ENCODE results near the gene AUTS2.

AUTS2 gene

DNA sequence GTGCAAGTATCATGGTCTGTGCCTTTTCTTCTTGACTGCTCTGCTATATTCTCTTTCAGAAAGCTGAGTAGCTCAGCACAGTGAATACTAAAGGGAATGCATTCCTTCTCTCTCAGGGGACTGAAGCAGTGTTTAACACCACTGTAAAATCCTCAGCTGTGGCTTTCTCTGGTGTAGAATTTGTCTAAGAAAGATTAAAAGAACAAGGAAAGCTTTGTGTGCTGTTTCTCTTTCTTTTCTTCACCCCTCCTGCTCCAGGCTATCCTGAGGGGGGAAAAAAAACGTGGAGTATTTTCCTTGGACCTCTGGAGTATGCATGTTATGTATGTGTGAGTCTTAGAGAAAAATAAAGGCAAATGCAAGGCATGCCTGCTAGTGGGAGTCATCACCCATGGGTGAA is 383.9 kb downstream of the AUTS2 start:
- DNase-seq (ENCODE audit: low read depth in 3 of 3) = no peak

- no peak for DNase-seq (ENCODE audit: low read depth in 3 of 3)
These were observed 391.3 kb downstream of the AUTS2 start for GRCh38 chr7:69989551-69989950.

- DNase-seq (ENCODE audit: low read depth in 3 of 3) = no peak
These were observed 394.7 kb downstream of the AUTS2 start for GRCh38 chr7:69992938-69993337.

- DNase-seq (ENCODE audit: low read depth in 3 of 3) = no peak
These were observed 395.9 kb downstream of the AUTS2 start for GRCh38 chr7:69994218-69994617.

GRCh38 chr7:69994886-69995542 is 396.7 kb downstream of the AUTS2 start:
- DNase-seq (ENCODE audit: low read depth in 3 of 3) = no peak

GRCh38 chr7:69996121-69996520 is 397.8 kb downstream of the AUTS2 start:
- no peak for DNase-seq (ENCODE audit: low read depth in 3 of 3)

GRCh38 chr7:70000737-70001348 is 402.6 kb downstream of the AUTS2 start:
- no peak for DNase-seq (ENCODE audit: low read depth in 3 of 3)

DNA sequence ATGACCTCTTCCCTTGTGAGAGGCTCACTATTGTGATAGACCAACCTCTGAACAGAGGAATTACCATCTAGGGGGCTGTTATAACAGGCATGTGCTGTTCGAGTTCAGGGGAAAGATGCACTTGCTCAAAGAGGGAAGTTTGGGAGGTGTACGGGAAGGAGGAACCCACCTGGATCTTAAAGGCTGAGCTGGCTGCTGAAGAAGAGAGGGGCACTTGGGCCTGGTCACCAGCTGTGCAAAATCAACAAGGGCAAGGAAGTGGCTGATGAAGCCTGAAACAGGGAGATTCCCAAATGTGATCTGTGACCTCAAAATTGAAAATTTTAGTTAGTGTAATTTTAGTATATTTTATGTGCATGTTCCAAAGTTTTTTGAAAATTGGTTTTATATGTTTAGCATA is 407.2 kb downstream of the AUTS2 start:
- no peak for DNase-seq (ENCODE audit: low read depth in 3 of 3)

DNA sequence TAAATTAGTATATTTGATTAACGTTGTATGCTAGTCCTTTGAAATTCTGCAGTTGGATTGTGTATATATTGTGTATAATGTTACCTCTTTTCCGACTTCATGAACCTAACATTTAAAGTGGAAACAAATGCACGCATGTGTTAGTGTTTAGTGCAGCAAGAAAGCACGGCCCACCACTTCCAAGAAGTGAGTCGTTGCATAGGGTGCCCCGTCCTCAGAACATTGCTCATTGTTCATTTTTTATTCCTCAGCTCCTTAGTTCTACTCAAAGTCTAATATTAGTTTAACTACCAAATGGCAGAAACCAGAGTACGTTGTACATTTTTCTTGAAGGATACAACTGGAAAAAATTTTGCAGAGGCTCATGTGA is 407.6 kb downstream of the AUTS2 start:
- DNase-seq (ENCODE audit: low read depth in 3 of 3) = no peak

- DNase-seq (ENCODE audit: low read depth in 3 of 3) = no peak
These were observed 408.1 kb downstream of the AUTS2 start for GRCh38 chr7:70006261-70006920.

- DNase-seq (ENCODE audit: low read depth in 3 of 3) = no peak
These were observed 410.2 kb downstream of the AUTS2 start for GRCh38 chr7:70008466-70008865.

- DNase-seq (ENCODE audit: low read depth in 3 of 3) = no peak
These were observed 416.4 kb downstream of the AUTS2 start for GRCh38 chr7:70014472-70015177.

DNA sequence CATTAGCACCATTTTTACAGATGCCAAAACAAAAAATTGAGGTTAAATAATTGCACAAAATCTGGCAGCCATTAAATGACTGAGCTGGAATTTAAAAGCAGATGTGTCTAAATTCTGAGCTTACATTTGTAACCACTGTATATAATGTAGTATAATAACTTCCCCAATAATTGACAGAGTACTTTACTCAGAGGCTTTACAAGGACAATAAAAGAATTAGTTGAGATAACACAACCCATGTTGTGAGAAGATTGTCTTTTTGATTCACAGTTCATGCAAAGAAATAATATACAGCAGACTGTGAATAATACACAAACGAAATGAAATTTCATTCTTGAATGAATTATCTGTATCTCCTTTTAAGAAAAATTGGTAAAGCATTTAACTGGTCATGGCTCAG is 417.1 kb downstream of the AUTS2 start:
- DNase-seq (ENCODE audit: low read depth in 3 of 3) = no peak

DNA sequence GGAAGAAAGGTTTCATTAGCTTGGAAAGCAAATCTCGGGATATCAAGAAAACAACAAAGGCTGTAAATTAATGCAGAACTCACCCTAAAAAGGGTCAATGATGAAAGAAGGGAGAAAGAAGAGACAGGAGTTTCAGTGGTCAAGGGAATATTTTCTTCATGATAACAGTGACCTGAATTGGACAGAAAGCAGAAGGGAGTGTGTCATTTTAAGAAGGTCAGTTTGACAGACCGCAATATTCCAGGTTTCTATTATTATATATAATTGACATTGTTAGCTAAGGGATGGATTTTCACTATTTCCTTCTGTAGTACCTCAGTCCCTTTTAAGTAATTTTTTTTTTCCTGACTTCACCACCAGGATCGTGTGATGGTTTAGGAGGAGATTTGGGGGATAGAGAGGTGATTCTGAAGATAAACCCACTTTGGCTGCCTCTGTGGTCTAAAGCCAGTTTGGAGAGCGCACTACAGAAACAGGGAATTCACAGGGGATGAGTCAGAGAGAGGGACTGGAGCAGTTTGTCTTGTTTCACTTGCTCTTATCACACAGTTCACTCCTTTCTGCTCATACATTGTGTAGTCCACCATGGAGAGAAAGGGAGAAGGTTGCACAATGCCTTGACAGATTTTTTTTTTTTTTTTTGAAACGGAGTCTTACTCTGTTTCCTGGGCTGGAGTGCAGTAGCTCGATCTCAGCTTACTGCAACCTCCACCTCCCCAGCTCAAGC is 417.9 kb downstream of the AUTS2 start:
- DNase-seq (ENCODE audit: low read depth in 3 of 3) = no peak

- no peak for DNase-seq (ENCODE audit: low read depth in 3 of 3)
These were observed 419.1 kb downstream of the AUTS2 start for GRCh38 chr7:70017357-70017756.

DNA sequence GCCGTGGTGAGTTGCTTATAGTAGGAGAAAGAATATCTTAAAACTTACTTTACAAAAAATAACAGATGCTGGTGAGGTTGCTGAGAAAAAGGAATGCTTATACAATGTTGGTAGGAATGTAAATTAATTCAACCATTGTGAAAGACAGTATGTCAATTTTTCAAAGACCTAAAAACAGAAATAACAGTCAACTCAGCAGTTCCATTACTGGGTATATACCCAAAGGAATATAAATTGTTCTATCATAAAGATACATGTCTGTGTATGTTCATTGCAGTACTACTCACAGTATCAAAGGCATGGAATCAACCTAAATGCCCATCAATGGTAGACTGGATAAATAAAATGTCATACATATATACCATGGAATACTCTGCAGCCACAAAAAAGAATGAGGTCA is 420.4 kb downstream of the AUTS2 start:
- no peak for DNase-seq (ENCODE audit: low read depth in 3 of 3)

- no peak for DNase-seq (ENCODE audit: low read depth in 3 of 3)
These were observed 429.6 kb downstream of the AUTS2 start for GRCh38 chr7:70027867-70028266.

DNA sequence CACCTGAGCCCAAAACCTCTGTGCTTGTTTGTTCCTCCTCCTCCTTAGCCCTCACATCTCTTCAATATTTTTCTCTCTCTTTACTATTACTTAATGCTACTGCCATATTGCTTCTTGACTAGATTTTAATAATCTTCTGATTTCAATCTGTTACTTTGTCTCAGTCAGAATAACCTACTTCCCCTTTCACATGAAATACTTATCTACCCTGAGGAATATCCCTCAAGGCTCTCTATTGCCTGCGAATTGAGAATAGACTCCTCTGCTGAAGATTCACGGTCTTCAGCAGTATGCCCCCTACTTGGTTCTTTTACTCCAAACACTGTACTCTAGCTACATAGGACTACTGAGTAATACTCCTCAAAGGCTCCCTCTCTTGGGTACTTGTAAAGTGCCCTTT is 430.3 kb downstream of the AUTS2 start:
- no peak for DNase-seq (ENCODE audit: low read depth in 3 of 3)

GRCh38 chr7:70029993-70030392 is 431.7 kb downstream of the AUTS2 start:
- DNase-seq (ENCODE audit: low read depth in 3 of 3) = no peak

DNA sequence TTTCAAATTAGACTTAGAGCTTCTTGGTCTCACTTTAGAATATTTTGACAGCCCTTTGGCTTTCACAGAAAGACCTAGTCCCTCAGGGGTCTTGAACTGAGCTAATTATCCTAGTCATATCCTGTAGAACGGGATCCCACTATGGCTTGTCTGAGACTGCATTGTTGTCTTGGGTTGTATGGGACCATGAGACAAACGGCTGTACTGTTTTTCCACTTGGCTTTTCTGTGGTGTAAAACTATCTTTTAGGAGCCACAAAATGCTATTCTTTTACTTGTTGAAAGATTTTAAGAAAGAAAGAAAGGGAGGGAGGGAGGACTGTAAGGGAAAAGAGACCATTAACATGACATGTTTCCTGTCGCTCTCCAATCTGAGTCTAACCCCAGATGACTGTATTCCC is 432.5 kb downstream of the AUTS2 start:
- no peak for DNase-seq (ENCODE audit: low read depth in 3 of 3)

GRCh38 chr7:70031245-70031644 is 433.0 kb downstream of the AUTS2 start:
- DNase-seq (ENCODE audit: low read depth in 3 of 3) = no peak

GRCh38 chr7:70032649-70033048 is 434.4 kb downstream of the AUTS2 start:
- no peak for DNase-seq (ENCODE audit: low read depth in 3 of 3)
